K562 (cell line): ENCODE results near the gene ZSCAN29.

Experiments
- AFF4 ChIP-seq: sonication (generic); formaldehyde crosslinking; IDR thresholded peaks from 2 replicates; pipeline ENCODE4 v1.8.0; 2023; ENCODE audit warnings: mild to moderate bottlenecking, missing genetic modification reagents
- CTCF ChIP-seq, 3 experiments: IDR thresholded peaks in 2 of 3; conservative IDR thresholded peaks in 1 of 3; 2 replicates each; pipeline ENCODE4 v1.5.1; 2011 to 2012; ENCODE audit warnings: low read length in 3 of 3, mild to moderate bottlenecking in 3 of 3, control low read depth in 2 of 3, improper control_type of control experiment in 1 of 3, inconsistent platforms in 1 of 3, low read depth in 1 of 3, mixed read lengths in 1 of 3, moderate library complexity in 1 of 3; ENCODE audit not compliant: insufficient read depth in 2 of 3
- EGR1 ChIP-seq: fragments of 450-650 bp; conservative IDR thresholded peaks from 2 replicates; pipeline ENCODE4 v1.6.1; 2017; ENCODE audit warnings: mild to moderate bottlenecking
- EHMT2 ChIP-seq: fragments of 450-650 bp; IDR thresholded peaks from 2 replicates; pipeline ENCODE4 v1.6.1; 2018; ENCODE audit warnings: antibody characterized with exemption
- FUS ChIP-seq: fragments of 200-400 bp; formaldehyde crosslinking; optimal IDR thresholded peaks from 2 replicates; pipeline ENCODE3; 2017; ENCODE audit warnings: low read depth, low read length
- KDM5B ChIP-seq: fragments of 200-600 bp; sonication (generic); IDR thresholded peaks from 2 replicates; pipeline ENCODE4 v1.6.1; 2012; ENCODE audit warnings: low read depth, mild to moderate bottlenecking, moderate library complexity, low read length, control low read depth, inconsistent platforms; ENCODE audit not compliant: insufficient replicate concordance
- NCOR1 ChIP-seq: fragments of 450-650 bp; IDR thresholded peaks from 2 replicates; pipeline ENCODE4 v1.6.1; 2016; ENCODE audit warnings: mild to moderate bottlenecking, moderate library complexity
- NFATC3 ChIP-seq: fragments of 450-650 bp; IDR thresholded peaks from 2 replicates; pipeline ENCODE4 v1.6.1; 2017; ENCODE audit warnings: mild to moderate bottlenecking
- POLR2AphosphoS5 ChIP-seq: IDR thresholded peaks from 2 replicates; pipeline ENCODE4 v1.6.1; 2011; ENCODE audit warnings: mild to moderate bottlenecking, low read depth, low read length, moderate library complexity; ENCODE audit not compliant: control insufficient read depth, insufficient read depth
- TCF7L2 ChIP-seq: fragments of 150-350 bp; IDR thresholded peaks from 2 replicates; pipeline ENCODE4 v1.6.1; 2016; ENCODE audit warnings: low read depth, mild to moderate bottlenecking, low read length, moderate library complexity
- TEAD4 ChIP-seq, 2 experiments: sonication (generic) in 1 of 2; formaldehyde crosslinking in 1 of 2; IDR thresholded peaks; 2 replicates each; pipeline versions ENCODE4 v1.6.1 to v1.8.0; 2012 to 2022; ENCODE audit warnings: borderline replicate concordance in 1 of 2, inconsistent platforms in 1 of 2, low read length in 1 of 2, mild to moderate bottlenecking in 1 of 2, missing genetic modification reagents in 1 of 2
- ZNF274 ChIP-seq: IDR thresholded peaks from 2 replicates; pipeline ENCODE4 v1.6.1; 2011; ENCODE audit warnings: low read depth, mild to moderate bottlenecking, low read length, moderate library complexity, borderline replicate concordance
- ZNF3 ChIP-seq: fragments of 250-450 bp; sonication (Bioruptor Pico); IDR thresholded peaks from 2 replicates; pipeline ENCODE4 v1.5.0; 2021; ENCODE audit warnings: mild to moderate bottlenecking, moderate library complexity
- TF ChIP-seq, protein P1 (sequence below): fragments of 450-650 bp; formaldehyde crosslinking; IDR thresholded peaks from 2 replicates; pipeline ENCODE4 v1.4.0; 2020; ENCODE audit warnings: mild to moderate bottlenecking, moderate library complexity

DNA sequence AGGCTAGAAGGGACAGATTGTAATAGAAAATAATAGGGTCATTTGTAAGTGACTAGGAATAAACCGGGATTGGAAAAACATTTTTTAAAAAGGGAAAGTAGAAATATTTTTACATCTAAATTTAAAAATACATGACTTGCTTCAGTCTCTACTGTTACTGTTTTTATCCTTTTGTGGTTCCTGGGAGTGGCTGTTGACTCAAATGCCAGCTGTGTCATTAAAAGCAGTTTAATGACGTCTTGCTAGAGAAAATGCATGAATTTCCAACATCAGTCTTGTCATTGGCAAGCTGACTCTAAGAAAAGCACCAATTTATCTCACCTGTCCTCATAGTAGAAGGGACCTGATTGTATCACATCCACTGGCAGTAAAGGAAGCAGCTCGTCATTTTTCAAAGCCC lies 23.7 kb downstream of the ZSCAN29 start:
- no peak for TF ChIP-seq AFF4 (CRISPR knock-in tag)
- no peak for TF ChIP-seq ZNF3 (CRISPR knock-in tag)
- no peak for TF ChIP-seq EHMT2
- no peak for TF ChIP-seq NFATC3
- TF ChIP-seq POLR2AphosphoS5: no peak
- no peak for TF ChIP-seq TCF7L2
- no peak for TF ChIP-seq CTCF (IDR thresholded peaks at IDR 0.05 in 2 of 3, conservative IDR thresholded peaks at IDR 0.05 in 1 of 3; ENCODE audit: insufficient read depth in 2 of 3, low read depth in 1 of 3, low read length in 3 of 3)
- no peak for TF ChIP-seq TEAD4 (IDR thresholded peaks at IDR 0.05; ENCODE audit: low read length)
- TF ChIP-seq TEAD4 (CRISPR knock-in tag; IDR thresholded peaks at IDR 0.05; ENCODE audit: borderline replicate concordance): no peak
- TF ChIP-seq, protein P1, sequence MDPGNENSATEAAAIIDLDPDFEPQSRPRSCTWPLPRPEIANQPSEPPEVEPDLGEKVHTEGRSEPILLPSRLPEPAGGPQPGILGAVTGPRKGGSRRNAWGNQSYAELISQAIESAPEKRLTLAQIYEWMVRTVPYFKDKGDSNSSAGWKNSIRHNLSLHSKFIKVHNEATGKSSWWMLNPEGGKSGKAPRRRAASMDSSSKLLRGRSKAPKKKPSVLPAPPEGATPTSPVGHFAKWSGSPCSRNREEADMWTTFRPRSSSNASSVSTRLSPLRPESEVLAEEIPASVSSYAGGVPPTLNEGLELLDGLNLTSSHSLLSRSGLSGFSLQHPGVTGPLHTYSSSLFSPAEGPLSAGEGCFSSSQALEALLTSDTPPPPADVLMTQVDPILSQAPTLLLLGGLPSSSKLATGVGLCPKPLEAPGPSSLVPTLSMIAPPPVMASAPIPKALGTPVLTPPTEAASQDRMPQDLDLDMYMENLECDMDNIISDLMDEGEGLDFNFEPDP (CRISPR knock-in tag): no peak
- no peak for TF ChIP-seq FUS
- no peak for TF ChIP-seq NCOR1
- no peak for TF ChIP-seq KDM5B
- no peak for TF ChIP-seq ZNF274
- no peak for TF ChIP-seq EGR1
